Inflammatory macrophage (primary cell): ENCODE measurements around the gene SUCO.
"Not testable (repeated sequence)": the region's sequence is repeated elsewhere in the genome, so short reads cannot be mapped to it uniquely, and the experiment has no call there.

Experiments
- DNase-seq, 2 donors: peaks; one replicate each; pipeline ENCODE4 v3.0.0-alpha.2; 2020 to 2022

Gene SUCO

GRCh38 chr1:172567720-172568119, 34.8 kb downstream of the SUCO start:
- no peak for DNase-seq

- no peak for DNase-seq
Measured at GRCh38 chr1:172574080-172574479, 41.1 kb downstream of the SUCO start.

GRCh38 chr1:172578586-172578985, 45.6 kb downstream of the SUCO start:
- peak; percentile 44 to 71 for DNase-seq

- no peak for DNase-seq
Measured at GRCh38 chr1:172581273-172581672, 48.3 kb downstream of the SUCO start.

- no peak for DNase-seq
Measured at GRCh38 chr1:172581779-172582178, 48.8 kb downstream of the SUCO start.

GRCh38 chr1:172582889-172583288, 49.9 kb downstream of the SUCO start:
- no peak for DNase-seq

DNA sequence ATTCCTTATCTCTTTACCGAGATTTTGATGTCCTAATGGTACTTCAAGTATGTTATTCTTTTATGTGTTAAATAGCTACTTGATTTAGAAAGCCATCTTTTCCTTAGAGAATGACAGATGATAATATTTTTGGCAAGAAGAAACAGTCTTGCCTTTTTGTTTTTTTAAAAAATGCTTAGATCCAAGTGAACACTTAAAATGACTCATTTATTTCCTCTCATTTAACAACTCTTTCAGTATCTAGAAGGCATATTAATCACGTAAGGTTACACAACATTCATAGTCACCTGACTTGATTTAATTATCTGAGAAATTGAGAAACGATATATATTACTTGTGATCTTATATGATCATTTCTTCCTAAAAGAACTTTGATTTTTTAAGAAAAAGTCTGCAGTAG, 52.4 kb downstream of the SUCO start:
- no peak for DNase-seq

- DNase-seq: no peak
Measured at GRCh38 chr1:172585861-172586260, 52.9 kb downstream of the SUCO start.

GRCh38 chr1:172588296-172589291, 55.6 kb downstream of the SUCO start:
- DNase-seq: peak; percentile 58 to 72

- no peak for DNase-seq
Measured at GRCh38 chr1:172589553-172589952, 56.6 kb downstream of the SUCO start.

DNA sequence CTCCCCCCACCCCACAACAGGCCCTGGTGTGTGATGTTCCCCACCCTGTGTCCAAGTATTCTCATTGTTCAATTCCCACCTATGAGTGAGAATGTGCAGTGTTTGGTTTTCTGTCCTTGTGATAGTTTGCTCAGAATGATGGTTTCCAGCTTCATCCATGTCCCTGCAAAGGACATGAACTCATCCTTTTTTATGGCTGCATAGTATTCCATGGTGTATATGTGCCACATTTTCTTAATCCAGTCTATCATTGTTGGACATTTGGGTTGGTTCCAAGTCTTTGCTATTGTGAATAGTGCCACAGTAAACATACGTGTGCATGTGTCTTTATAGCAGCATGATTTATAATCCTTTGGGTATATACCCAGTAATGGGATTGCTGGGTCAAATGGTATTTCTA, 58.5 kb downstream of the SUCO start:
- not testable (repeated sequence) for DNase-seq

DNA sequence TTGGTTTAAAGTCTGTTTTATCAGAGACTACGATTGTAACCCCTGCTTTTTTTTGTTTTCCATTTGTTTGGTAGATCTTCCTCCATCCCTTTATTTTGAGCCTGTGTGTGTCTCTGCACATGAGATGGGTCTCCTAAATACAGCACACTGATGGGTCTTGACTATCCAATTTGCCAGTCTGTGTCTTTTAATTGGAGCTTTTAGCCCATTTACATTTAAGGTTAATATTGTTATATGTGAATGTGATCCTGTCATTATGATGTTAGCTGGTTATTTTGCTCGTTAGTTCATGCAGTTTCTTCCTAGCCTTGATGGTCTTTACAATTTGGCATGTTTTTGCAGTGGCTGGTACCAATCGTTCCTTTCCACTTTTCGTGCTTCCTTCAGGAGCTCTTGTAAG, 62.1 kb downstream of the SUCO start:
- not testable (repeated sequence) for DNase-seq

GRCh38 chr1:172596782-172597181, 63.8 kb downstream of the SUCO start:
- DNase-seq: not testable (repeated sequence)

DNA sequence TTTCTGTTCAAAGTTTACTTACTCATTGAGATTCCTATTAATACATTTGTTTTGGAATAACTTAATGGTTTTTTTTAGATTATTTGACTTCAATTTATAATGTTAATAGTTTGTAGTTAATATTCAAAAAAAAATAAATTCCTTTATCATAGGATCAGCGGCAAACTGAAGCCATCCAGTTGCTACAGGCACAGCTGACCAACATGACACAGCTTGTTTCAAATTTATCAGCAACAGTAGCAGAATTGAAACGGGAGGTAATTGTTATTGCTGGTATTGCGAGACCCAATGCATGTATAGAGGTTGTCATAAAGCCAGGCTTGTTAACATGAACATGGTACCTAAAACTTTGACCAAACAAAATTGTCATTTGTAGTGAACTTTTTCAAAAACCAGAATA, 67.0 kb downstream of the SUCO start:
- no peak for DNase-seq

- DNase-seq: no peak
Measured at GRCh38 chr1:172600615-172601014, 67.7 kb downstream of the SUCO start.

DNA sequence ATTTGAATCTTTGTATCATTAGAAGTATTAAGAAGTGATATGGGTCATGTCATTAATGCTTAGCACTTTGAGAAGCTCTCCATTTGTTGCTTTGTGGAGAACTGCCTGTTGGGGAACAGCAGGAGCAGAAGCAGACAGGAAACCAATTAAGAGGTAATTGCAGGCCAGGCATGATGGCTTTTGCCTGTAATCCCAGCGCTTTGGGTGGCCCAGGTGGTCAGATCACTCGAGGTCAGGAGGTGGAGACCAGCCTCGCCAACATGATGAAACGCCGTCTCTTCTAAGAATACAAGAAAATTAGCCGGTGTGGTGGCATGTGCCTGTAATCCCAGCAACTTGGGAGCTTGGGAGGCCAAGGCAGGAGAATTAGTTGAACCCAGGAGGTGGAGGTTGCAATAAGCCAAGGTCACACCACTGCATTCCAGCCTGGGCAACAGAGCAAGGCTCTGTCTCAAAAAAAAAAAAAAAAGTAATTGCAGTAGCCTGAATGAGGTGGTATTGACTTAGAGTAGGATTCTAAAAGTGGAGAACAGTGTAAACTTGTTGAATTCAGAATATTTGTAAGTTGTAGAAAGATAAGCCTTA, 68.2 kb downstream of the SUCO start:
- DNase-seq: no peak

DNA sequence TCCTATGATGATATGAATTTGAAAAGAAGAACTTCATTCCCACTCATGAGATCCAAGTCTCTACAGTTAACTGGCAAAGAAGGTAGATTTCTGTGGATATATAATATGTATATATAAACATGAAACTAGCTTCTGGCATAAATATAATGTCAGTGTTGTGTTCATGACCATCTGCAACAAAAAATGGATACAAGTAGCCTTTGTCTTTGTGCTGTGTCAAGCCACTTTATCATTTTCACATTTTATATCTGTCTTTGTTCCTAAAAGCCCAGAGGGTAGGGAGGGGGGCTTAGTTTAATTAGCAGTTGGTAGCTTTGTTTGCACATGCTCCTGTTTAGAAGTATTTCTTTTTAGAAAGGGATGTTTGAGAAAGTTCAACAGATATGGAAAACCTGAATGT, 69.8 kb downstream of the SUCO start:
- no peak for DNase-seq

DNA sequence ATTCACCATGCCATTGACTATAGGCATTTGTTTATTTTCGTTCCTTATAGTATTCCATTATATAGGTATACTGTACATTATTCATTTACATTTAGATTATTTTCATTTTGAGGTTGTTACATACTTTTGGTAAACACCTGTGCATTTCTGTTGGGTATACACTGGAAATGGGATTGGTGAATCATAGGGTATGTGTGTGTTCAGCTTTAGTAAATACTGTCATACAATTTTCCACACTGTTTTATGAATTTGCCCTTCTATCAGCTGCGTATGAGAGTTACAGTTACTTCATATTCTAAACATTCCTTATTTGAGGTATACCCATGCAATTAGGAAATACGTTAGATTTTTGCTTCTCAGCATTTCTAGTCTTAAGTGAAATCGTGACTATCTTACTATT, 70.9 kb downstream of the SUCO start:
- DNase-seq: no peak

- DNase-seq: no peak
Measured at GRCh38 chr1:172605641-172606040, 72.7 kb downstream of the SUCO start.

GRCh38 chr1:172607145-172607544, 74.2 kb downstream of the SUCO start:
- no peak for DNase-seq

DNA sequence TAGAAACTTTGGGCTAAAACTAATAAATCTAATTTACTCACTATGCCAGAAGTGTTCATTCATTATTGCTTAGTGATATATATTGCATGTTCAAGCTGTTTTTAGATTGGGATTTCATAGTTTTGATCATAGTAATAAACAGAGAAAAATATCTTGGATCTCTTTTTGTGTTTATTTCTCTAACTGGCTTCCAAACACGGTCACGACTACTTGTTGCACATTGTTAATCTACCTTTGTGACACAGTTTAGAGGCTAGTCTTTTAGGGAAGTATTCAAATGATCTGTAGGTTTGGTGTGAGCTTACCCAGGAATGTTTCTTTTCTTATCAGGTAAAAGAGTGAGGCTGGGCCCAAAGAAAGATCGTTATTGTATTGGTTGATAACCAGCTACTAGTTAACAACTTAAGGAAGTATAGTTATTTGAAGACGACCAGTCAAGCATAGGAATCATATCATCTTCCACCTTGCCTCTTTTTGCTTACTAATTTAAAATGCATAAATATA, 75.2 kb downstream of the SUCO start:
- no peak for DNase-seq

DNA sequence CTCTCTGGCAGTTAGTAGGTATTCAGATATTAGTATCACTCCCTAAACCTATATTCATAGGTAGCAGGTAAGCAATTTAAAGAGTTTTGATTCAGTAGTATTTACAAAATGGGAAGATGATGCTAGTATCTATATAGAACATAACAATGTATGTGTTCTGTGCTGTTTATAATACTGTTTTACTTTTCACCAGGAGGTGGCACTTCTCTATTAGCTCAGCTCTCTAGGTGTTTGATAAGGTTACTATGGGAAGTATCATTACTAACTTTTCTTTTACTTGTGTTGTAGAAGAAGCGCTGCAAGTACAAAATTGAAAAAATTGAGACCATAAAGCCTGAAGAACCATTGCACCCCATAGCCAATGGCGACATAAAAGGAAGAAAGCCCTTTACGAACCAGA, 76.6 kb downstream of the SUCO start:
- no peak for DNase-seq

GRCh38 chr1:172612478-172612877, 79.5 kb downstream of the SUCO start:
- no peak for DNase-seq

DNA sequence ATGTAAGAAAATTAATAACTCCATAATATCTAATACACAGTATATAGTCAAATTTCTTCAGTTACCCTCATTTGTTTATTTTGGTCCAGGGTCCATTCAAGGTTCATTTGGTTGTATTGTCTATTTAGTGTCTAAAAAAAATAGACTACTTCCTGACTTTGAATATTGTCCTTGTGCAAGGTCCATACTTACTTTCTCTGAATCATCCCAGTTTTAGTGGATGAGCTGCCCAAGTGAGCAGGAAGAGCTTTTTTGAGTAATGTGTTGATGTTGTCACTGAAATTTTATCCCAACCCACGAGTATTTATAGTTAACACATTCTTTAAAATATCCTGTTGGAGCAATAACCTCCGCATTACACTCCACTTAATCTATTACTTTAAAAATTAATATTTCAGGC, 80.3 kb downstream of the SUCO start:
- DNase-seq: no peak
